IPS-18c (cell line): ENCODE measurements around the gene NCAM2.

Experiments used
- H3K4me3 ChIP-seq: 2 replicates; pipeline ENCODE4 v1.7.0; 2013; ENCODE audit warnings: low read depth, mild to moderate bottlenecking, low read length, moderate library complexity; ENCODE audit not compliant: insufficient read depth
- H3K9me3 ChIP-seq: one replicate; pipeline ENCODE4 v1.6.1; 2013; ENCODE audit warnings: mild to moderate bottlenecking, low read length, moderate library complexity; ENCODE audit not compliant: control insufficient read depth, insufficient read depth

NCAM2 gene

GRCh38 chr21:21074305-21074704 is 76.1 kb downstream of the NCAM2 start:
- Histone ChIP-seq H3K4me3 (no peak overlapping the region), H3K9me3 (no peaks in the 10 kb centered on the region)

GRCh38 chr21:21076051-21076450 is 77.8 kb downstream of the NCAM2 start:
- Histone ChIP-seq H3K9me3 (no peaks in the 10 kb centered on the region), H3K4me3 (no peak overlapping the region)

- Histone ChIP-seq H3K9me3 (no peaks in the 10 kb centered on the region), H3K4me3 (no peak overlapping the region)
Measured at GRCh38 chr21:21076491-21076890, 78.3 kb downstream of the NCAM2 start.

- Histone ChIP-seq H3K4me3 (no peak overlapping the region), H3K9me3 (no peaks in the 10 kb centered on the region)
Measured at GRCh38 chr21:21079646-21080045, 81.4 kb downstream of the NCAM2 start.

- Histone ChIP-seq H3K4me3 (no peak overlapping the region), H3K9me3 (no peaks in the 10 kb centered on the region)
Measured at GRCh38 chr21:21084179-21084578, 86.0 kb downstream of the NCAM2 start.

- no peak overlapping the region for H3K4me3 ChIP-seq
- H3K9me3 ChIP-seq, result no peaks in the 10 kb centered on the region
Measured at GRCh38 chr21:21085206-21085605, 87.0 kb downstream of the NCAM2 start.

- H3K4me3 ChIP-seq, result no peak overlapping the region
- H3K9me3 ChIP-seq, result no peaks in the 10 kb centered on the region
Measured at GRCh38 chr21:21096956-21097355, 98.7 kb downstream of the NCAM2 start.

GRCh38 chr21:21097466-21097865 is 99.3 kb downstream of the NCAM2 start:
- no peaks in the 10 kb centered on the region for H3K9me3 ChIP-seq

GRCh38 chr21:21101911-21102310 is 103.7 kb downstream of the NCAM2 start:
- no peaks in the 10 kb centered on the region for H3K9me3 ChIP-seq
- H3K4me3 ChIP-seq, result no peak overlapping the region

More at GRCh38 chr21:21097466-21097865, 99.3 kb downstream of the NCAM2 start:
- H3K4me3 ChIP-seq, result no peak overlapping the region

- Histone ChIP-seq H3K4me3 (no peak overlapping the region), H3K9me3 (no peaks in the 10 kb centered on the region)
Measured at GRCh38 chr21:21102896-21103295, 104.7 kb downstream of the NCAM2 start.

GRCh38 chr21:21103692-21104091 is 105.5 kb downstream of the NCAM2 start:
- no peaks in the 10 kb centered on the region for H3K9me3 ChIP-seq
- no peak overlapping the region for H3K4me3 ChIP-seq

GRCh38 chr21:21109736-21110135 is 111.5 kb downstream of the NCAM2 start:
- Histone ChIP-seq H3K4me3 (no peak overlapping the region), H3K9me3 (no peaks in the 10 kb centered on the region)

GRCh38 chr21:21111309-21111920 is 113.2 kb downstream of the NCAM2 start:
- no peaks in the 10 kb centered on the region for H3K9me3 ChIP-seq
- H3K4me3 ChIP-seq, result no peak overlapping the region

GRCh38 chr21:21114461-21114860 is 116.3 kb downstream of the NCAM2 start:
- H3K9me3 ChIP-seq, result no peaks in the 10 kb centered on the region
- H3K4me3 ChIP-seq, result no peak overlapping the region

GRCh38 chr21:21119091-21119490 is 120.9 kb downstream of the NCAM2 start:
- no peaks in the 10 kb centered on the region for H3K9me3 ChIP-seq
- no peak overlapping the region for H3K4me3 ChIP-seq

- Histone ChIP-seq H3K9me3 (no peaks in the 10 kb centered on the region), H3K4me3 (no peak overlapping the region)
Measured at GRCh38 chr21:21122680-21123079, 124.5 kb downstream of the NCAM2 start.

GRCh38 chr21:21132390-21132789 is 134.2 kb downstream of the NCAM2 start:
- no peak overlapping the region for H3K4me3 ChIP-seq
- H3K9me3 ChIP-seq, result no peaks in the 10 kb centered on the region

GRCh38 chr21:21137986-21138385 is 139.8 kb downstream of the NCAM2 start:
- no peak overlapping the region for H3K4me3 ChIP-seq
- no peaks in the 10 kb centered on the region for H3K9me3 ChIP-seq
